ENCODE measurements around the gene TRIM54. TPM values are rescaled to one million over a fixed set of nuclear protein-coding genes. Genes with fewer than 3 reads are reported as not detected.
A peak's percentile ranks its signal among the peaks of the same experiment; 100 is the strongest.

TRIM54 gene
- total and polyA plus RNA-seq, 2 donors (not counting 3 experiments of a cell fraction or from before 2014, with no cell fraction given): 0.51 to 1.7 TPM

- DNase-seq (ENCODE audit: low read depth, low spot score): no peak
- no peaks in the 10 kb centered on the region for H3K4me1 ChIP-seq (ENCODE audit: control insufficient read depth, extremely low read depth, insufficient read depth, low read length)
- H3K4me2 ChIP-seq (ENCODE audit: insufficient read depth, low read length): no peak overlapping the region
- no peaks in the 10 kb centered on the region for H3K79me2 ChIP-seq (ENCODE audit: control insufficient read depth, insufficient read depth, low read length)
- H3K4me3 ChIP-seq (replicated peaks in 1 of 3; ENCODE audit: insufficient read depth in 1 of 3, low read depth in 1 of 3, low read length in 3 of 3): no peak overlapping the region
- FAIRE-seq: no peak
- dilution Hi-C loops (cut with MboI; ENCODE audit: extremely low pct_ligation_motif_present, low sequenced_read_pairs): no loop called here
- TSS peak; percentile 12 for BruUV-seq (replicated peaks)
- ChIA-PET POLR2A (no interaction called here), CTCF (interaction anchor here (3.0 kb wide), 1 partner anchor 43 kb away, joined by 9 read pairs; no protein-coding TSS in a partner anchor)
- H3K9ac ChIP-seq (replicated peaks; ENCODE audit: extremely low read depth, insufficient read depth, low read length): no peak overlapping the region
- TF ChIP-seq FOS (IDR thresholded peaks at IDR 0.05; ENCODE audit: borderline replicate concordance, insufficient read depth, low read length) (no peak), POLR2A (IDR thresholded peaks at IDR 0.05; ENCODE audit: low read depth, low read length) (no peak), MAX (IDR thresholded peaks at IDR 0.05; ENCODE audit: insufficient read depth, insufficient read length) (no peak)
- H3K9me1 ChIP-seq (replicated peaks; ENCODE audit: control insufficient read depth, extremely low read depth, insufficient read depth, low read length): no peaks in the 10 kb centered on the region
- no peaks in the 10 kb centered on the region for H3K9me3 ChIP-seq (replicated peaks; ENCODE audit: control insufficient read depth, insufficient read depth, low read length)
- no peaks in the 10 kb centered on the region for H4K20me1 ChIP-seq (replicated peaks; ENCODE audit: control insufficient read depth, extremely low read depth, insufficient read depth, low read length)
- intact Hi-C loops (cut with micrococcal nuclease): no loop called here
- H3K27ac ChIP-seq (ENCODE audit: insufficient read depth, low read depth, low read length): no peak overlapping the region
- H2AFZ ChIP-seq (ENCODE audit: low read depth, low read length): no peak overlapping the region
- peaks cover 32 to 86% of the 10 kb centered on the region in 2 experiments for H3K36me3 ChIP-seq (ENCODE audit: control insufficient read depth in 2 of 2, extremely low read depth in 1 of 2, insufficient read depth in 2 of 2, low read length in 2 of 2)
- no peaks in the 10 kb centered on the region for H3K27me3 ChIP-seq (ENCODE audit: control insufficient read depth in 2 of 2, insufficient read depth in 2 of 2, low read length in 2 of 2)
These were observed 44.8 kb upstream of the TRIM54 start for GRCh38 chr2:27237341-27237945.

GRCh38 chr2:27238976-27239375 lies 43.3 kb upstream of the TRIM54 start:
- CTCF ChIA-PET: no interaction called here
- Histone ChIP-seq H2AFZ (ENCODE audit: low read depth, low read length) (no peak overlapping the region), H4K20me1 (replicated peaks; ENCODE audit: control insufficient read depth, extremely low read depth, insufficient read depth, low read length) (no peaks in the 10 kb centered on the region), H3K9ac (replicated peaks; ENCODE audit: extremely low read depth, insufficient read depth, low read length) (no peak overlapping the region), H3K79me2 (ENCODE audit: control insufficient read depth, insufficient read depth, low read length) (no peaks in the 10 kb centered on the region), H3K9me3 (replicated peaks; ENCODE audit: control insufficient read depth, insufficient read depth, low read length) (no peaks in the 10 kb centered on the region), H3K4me1 (ENCODE audit: control insufficient read depth, extremely low read depth, insufficient read depth, low read length) (no peaks in the 10 kb centered on the region), H3K4me2 (ENCODE audit: insufficient read depth, low read length) (no peak overlapping the region), H3K36me3 (ENCODE audit: control insufficient read depth in 2 of 2, extremely low read depth in 1 of 2, insufficient read depth in 2 of 2, low read length in 2 of 2) (peaks cover 32 to 83% of the 10 kb centered on the region in 2 experiments), H3K27ac (ENCODE audit: insufficient read depth, low read depth, low read length) (no peak overlapping the region), H3K4me3 (replicated peaks in 1 of 3; ENCODE audit: insufficient read depth in 1 of 3, low read depth in 1 of 3, low read length in 3 of 3) (no peak overlapping the region), H3K27me3 (ENCODE audit: control insufficient read depth in 2 of 2, insufficient read depth in 2 of 2, low read length in 2 of 2) (no peaks in the 10 kb centered on the region), H3K9me1 (replicated peaks; ENCODE audit: control insufficient read depth, extremely low read depth, insufficient read depth, low read length) (no peaks in the 10 kb centered on the region)
- intact Hi-C loops (cut with micrococcal nuclease) (no loop called here), dilution Hi-C loops (cut with MboI; ENCODE audit: extremely low pct_ligation_motif_present, low sequenced_read_pairs) (no loop called here)
- FAIRE-seq (no peak), DNase-seq (ENCODE audit: low read depth, low spot score) (no peak)
- TF ChIP-seq EZH2 (IDR thresholded peaks at IDR 0.05; ENCODE audit: borderline replicate concordance, low read depth, low read length, severe bottlenecking) (no peak), CTCF (IDR thresholded peaks at IDR 0.05; ENCODE audit: extremely low read depth in 1 of 2, insufficient read depth in 1 of 2, low read depth in 1 of 2, low read length in 2 of 2) (no peak), MAX (IDR thresholded peaks at IDR 0.05; ENCODE audit: insufficient read depth, insufficient read length) (no peak), GATA2 (IDR thresholded peaks at IDR 0.05; ENCODE audit: insufficient read depth, insufficient read length, low read depth, low read length) (no peak), POLR2AphosphoS5 (IDR thresholded peaks at IDR 0.05; ENCODE audit: insufficient read depth, low read depth, low read length) (no peak), JUN (IDR thresholded peaks at IDR 0.05; ENCODE audit: borderline replicate concordance, insufficient read depth, insufficient read length, low read depth) (no peak), MYC (IDR thresholded peaks at IDR 0.05; ENCODE audit: low read depth, low read length) (no peak), FOS (IDR thresholded peaks at IDR 0.05; ENCODE audit: borderline replicate concordance, insufficient read depth, low read length) (no peak), POLR2A (IDR thresholded peaks at IDR 0.05; ENCODE audit: low read depth, low read length) (no peak)
- no TSS peak for BruUV-seq (replicated peaks)
- POLR2A ChIA-PET: no interaction called here
